ENCODE results near the gene CCSER1.
A peak's percentile ranks its signal among the peaks of the same experiment; 100 is the strongest.

CCSER1 gene

GRCh38 chr4:90540536-90540935 is 413.3 kb downstream of the CCSER1 start:
- no peak for DNase-seq
- Histone ChIP-seq H3K9me3 (no peaks in the 10 kb centered on the region), H3K27me3 (no peaks in the 10 kb centered on the region), H3K4me3 (ENCODE audit: low read depth, low read length) (no peak overlapping the region), H3K4me1 (peaks cover 6% of the 10 kb centered on the region), H3K36me3 (no peaks in the 10 kb centered on the region)
- TF ChIP-seq CTCF (IDR thresholded peaks at IDR 0.05; ENCODE audit: low read depth, low read length): no peak

GRCh38 chr4:90542216-90542615 is 415.0 kb downstream of the CCSER1 start:
- Histone ChIP-seq H3K4me1 (peaks cover 6% of the 10 kb centered on the region), H3K27me3 (no peaks in the 10 kb centered on the region), H3K36me3 (no peaks in the 10 kb centered on the region), H3K9me3 (no peaks in the 10 kb centered on the region), H3K4me3 (ENCODE audit: low read depth, low read length) (no peak overlapping the region)
- no peak for TF ChIP-seq CTCF (IDR thresholded peaks at IDR 0.05; ENCODE audit: low read depth, low read length)
- DNase-seq: no peak

- no peak for TF ChIP-seq CTCF (IDR thresholded peaks at IDR 0.05; ENCODE audit: low read depth, low read length)
- H3K4me1 ChIP-seq: peaks cover 6% of the 10 kb centered on the region
- no peaks in the 10 kb centered on the region for H3K36me3 ChIP-seq
- H3K9me3 ChIP-seq: no peaks in the 10 kb centered on the region
- H3K4me3 ChIP-seq (ENCODE audit: low read depth, low read length): no peak overlapping the region
- H3K27me3 ChIP-seq: no peaks in the 10 kb centered on the region
- peak; percentile 21 for DNase-seq
Observed at GRCh38 chr4:90543419-90544170, 416.4 kb downstream of the CCSER1 start.

- Histone ChIP-seq H3K9me3 (no peaks in the 10 kb centered on the region), H3K36me3 (no peaks in the 10 kb centered on the region), H3K27me3 (no peaks in the 10 kb centered on the region), H3K4me1 (peaks cover 6% of the 10 kb centered on the region), H3K4me3 (ENCODE audit: low read depth, low read length) (no peak overlapping the region)
- no peak for TF ChIP-seq CTCF (IDR thresholded peaks at IDR 0.05; ENCODE audit: low read depth, low read length)
- DNase-seq: no peak
Observed at GRCh38 chr4:90544532-90545045, 417.4 kb downstream of the CCSER1 start.

- H3K27me3 ChIP-seq: no peaks in the 10 kb centered on the region
- TF ChIP-seq CTCF (IDR thresholded peaks at IDR 0.05; ENCODE audit: low read depth, low read length): no peak
- DNase-seq: no peak
- no peaks in the 10 kb centered on the region for H3K36me3 ChIP-seq
- H3K4me3 ChIP-seq (ENCODE audit: low read depth, low read length): no peak overlapping the region
- no peaks in the 10 kb centered on the region for H3K9me3 ChIP-seq
- peaks cover 6% of the 10 kb centered on the region for H3K4me1 ChIP-seq
Observed at GRCh38 chr4:90545380-90545779, 418.2 kb downstream of the CCSER1 start.

GRCh38 chr4:90546114-90546513 is 418.9 kb downstream of the CCSER1 start:
- DNase-seq: no peak

More at GRCh38 chr4:90546114-90546513, 418.9 kb downstream of the CCSER1 start:
- Histone ChIP-seq H3K4me3 (ENCODE audit: low read depth, low read length) (no peak overlapping the region), H3K4me1 (peaks cover 6% of the 10 kb centered on the region), H3K27me3 (no peaks in the 10 kb centered on the region), H3K9me3 (no peaks in the 10 kb centered on the region), H3K36me3 (no peaks in the 10 kb centered on the region)
- no peak for TF ChIP-seq CTCF (IDR thresholded peaks at IDR 0.05; ENCODE audit: low read depth, low read length)

Measured in BE2C (cell line).